SK-N-SH treated with all-trans-retinoic acid at 6 μM for 48 hours (cell line): ENCODE data around the gene LMCD1.

Experiments used
- CSDC2 ChIP-seq: fragments of 250-450 bp; sonication (Bioruptor Pico); IDR thresholded peaks from 2 replicates; pipeline ENCODE4 v1.5.0; 2020; ENCODE audit warnings: mild to moderate bottlenecking, moderate library complexity
- PPARA ChIP-seq: fragments of 250-450 bp; sonication (Bioruptor Pico); IDR thresholded peaks from 2 replicates; pipeline ENCODE4 v1.5.0; 2020; ENCODE audit warnings: mild to moderate bottlenecking, borderline replicate concordance
- RARB ChIP-seq: fragments of 250-450 bp; sonication (Bioruptor Pico); IDR thresholded peaks from 2 replicates; pipeline ENCODE4 v1.8.0; 2021; ENCODE audit warnings: mild to moderate bottlenecking, moderate library complexity
- SNAI2 ChIP-seq: fragments of 250-450 bp; sonication (Bioruptor Pico); IDR thresholded peaks from 2 replicates; pipeline ENCODE4 v1.5.0; 2020; ENCODE audit warnings: mild to moderate bottlenecking, moderate library complexity
- ZFP30 ChIP-seq: fragments of 450-650 bp; formaldehyde crosslinking; IDR thresholded peaks from 2 replicates; pipeline ENCODE4 v1.5.0; 2022; ENCODE audit warnings: mild to moderate bottlenecking, moderate library complexity
- TF ChIP-seq, protein P1 (sequence below): fragments of 250-450 bp; sonication (Bioruptor Pico); IDR thresholded peaks from 2 replicates; pipeline ENCODE4 v1.8.0; 2021; ENCODE audit warnings: low read depth, mild to moderate bottlenecking, moderate library complexity, borderline replicate concordance
- TF ChIP-seq, protein P2 (sequence below): fragments of 250-450 bp; sonication (Bioruptor Pico); IDR thresholded peaks from 2 replicates; pipeline ENCODE4 v1.8.0; 2020; ENCODE audit warnings: mild to moderate bottlenecking, moderate library complexity, borderline replicate concordance
- TF ChIP-seq, protein P3 (sequence below): fragments of 250-450 bp; sonication (Bioruptor Pico); IDR thresholded peaks from 2 replicates; pipeline ENCODE4 v1.5.0; 2020; ENCODE audit warnings: mild to moderate bottlenecking, moderate library complexity

DNA sequence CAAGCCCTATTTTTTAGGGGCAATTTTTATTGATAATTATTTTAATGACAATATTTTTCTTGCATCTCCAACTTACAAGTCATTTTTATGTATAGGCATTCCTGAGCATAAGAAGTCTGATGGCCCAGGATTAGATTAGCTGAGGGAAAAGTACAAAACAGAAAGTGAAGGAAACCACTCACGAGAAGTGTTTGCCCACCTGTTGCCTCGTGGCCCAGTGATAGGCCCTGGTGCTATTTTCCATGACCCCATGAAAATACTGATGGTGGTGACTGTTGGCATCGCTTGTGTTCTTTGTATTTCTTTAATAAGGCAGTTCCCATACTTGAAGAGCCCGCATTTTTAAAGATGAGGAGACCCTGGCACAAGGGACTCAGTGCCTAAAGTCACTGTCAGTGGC, 7.9 kb upstream of the LMCD1 start:
- TF ChIP-seq, protein P1, sequence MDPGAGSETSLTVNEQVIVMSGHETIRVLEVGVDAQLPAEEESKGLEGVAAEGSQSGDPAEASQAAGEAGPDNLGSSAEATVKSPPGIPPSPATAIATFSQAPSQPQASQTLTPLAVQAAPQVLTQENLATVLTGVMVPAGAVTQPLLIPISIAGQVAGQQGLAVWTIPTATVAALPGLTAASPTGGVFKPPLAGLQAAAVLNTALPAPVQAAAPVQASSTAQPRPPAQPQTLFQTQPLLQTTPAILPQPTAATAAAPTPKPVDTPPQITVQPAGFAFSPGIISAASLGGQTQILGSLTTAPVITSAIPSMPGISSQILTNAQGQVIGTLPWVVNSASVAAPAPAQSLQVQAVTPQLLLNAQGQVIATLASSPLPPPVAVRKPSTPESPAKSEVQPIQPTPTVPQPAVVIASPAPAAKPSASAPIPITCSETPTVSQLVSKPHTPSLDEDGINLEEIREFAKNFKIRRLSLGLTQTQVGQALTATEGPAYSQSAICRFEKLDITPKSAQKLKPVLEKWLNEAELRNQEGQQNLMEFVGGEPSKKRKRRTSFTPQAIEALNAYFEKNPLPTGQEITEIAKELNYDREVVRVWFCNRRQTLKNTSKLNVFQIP: no peak
- TF ChIP-seq, protein P2, sequence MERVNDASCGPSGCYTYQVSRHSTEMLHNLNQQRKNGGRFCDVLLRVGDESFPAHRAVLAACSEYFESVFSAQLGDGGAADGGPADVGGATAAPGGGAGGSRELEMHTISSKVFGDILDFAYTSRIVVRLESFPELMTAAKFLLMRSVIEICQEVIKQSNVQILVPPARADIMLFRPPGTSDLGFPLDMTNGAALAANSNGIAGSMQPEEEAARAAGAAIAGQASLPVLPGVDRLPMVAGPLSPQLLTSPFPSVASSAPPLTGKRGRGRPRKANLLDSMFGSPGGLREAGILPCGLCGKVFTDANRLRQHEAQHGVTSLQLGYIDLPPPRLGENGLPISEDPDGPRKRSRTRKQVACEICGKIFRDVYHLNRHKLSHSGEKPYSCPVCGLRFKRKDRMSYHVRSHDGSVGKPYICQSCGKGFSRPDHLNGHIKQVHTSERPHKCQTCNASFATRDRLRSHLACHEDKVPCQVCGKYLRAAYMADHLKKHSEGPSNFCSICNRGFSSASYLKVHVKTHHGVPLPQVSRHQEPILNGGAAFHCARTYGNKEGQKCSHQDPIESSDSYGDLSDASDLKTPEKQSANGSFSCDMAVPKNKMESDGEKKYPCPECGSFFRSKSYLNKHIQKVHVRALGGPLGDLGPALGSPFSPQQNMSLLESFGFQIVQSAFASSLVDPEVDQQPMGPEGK (CRISPR knock-in tag): no peak
- TF ChIP-seq ZFP30 (CRISPR knock-in tag) (no peak), CSDC2 (CRISPR knock-in tag) (no peak), RARB (no peak), SNAI2 (CRISPR knock-in tag) (no peak), PPARA (no peak)
- TF ChIP-seq, protein P3, sequence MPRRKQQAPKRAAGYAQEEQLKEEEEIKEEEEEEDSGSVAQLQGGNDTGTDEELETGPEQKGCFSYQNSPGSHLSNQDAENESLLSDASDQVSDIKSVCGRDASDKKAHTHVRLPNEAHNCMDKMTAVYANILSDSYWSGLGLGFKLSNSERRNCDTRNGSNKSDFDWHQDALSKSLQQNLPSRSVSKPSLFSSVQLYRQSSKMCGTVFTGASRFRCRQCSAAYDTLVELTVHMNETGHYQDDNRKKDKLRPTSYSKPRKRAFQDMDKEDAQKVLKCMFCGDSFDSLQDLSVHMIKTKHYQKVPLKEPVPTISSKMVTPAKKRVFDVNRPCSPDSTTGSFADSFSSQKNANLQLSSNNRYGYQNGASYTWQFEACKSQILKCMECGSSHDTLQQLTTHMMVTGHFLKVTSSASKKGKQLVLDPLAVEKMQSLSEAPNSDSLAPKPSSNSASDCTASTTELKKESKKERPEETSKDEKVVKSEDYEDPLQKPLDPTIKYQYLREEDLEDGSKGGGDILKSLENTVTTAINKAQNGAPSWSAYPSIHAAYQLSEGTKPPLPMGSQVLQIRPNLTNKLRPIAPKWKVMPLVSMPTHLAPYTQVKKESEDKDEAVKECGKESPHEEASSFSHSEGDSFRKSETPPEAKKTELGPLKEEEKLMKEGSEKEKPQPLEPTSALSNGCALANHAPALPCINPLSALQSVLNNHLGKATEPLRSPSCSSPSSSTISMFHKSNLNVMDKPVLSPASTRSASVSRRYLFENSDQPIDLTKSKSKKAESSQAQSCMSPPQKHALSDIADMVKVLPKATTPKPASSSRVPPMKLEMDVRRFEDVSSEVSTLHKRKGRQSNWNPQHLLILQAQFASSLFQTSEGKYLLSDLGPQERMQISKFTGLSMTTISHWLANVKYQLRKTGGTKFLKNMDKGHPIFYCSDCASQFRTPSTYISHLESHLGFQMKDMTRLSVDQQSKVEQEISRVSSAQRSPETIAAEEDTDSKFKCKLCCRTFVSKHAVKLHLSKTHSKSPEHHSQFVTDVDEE (CRISPR knock-in tag): no peak
